ENCODE results near the gene LRRC52. TPM values are rescaled to one million over a fixed set of nuclear protein-coding genes. Genes with fewer than 3 reads are reported as not detected.

Gene LRRC52
- total RNA-seq, 1 experiment from 2014 or later = not detected

GRCh38 chr1:165551469-165551868 is 7.7 kb downstream of the LRRC52 start:
- Mint-ChIP-seq H3K27me3 (ENCODE audit: low read depth) (peaks cover 7% of the 10 kb centered on the region), H3K27ac (no peak overlapping the region)
- POLR2A ChIA-PET = no interaction called here

GRCh38 chr1:165560883-165561656 is 17.3 kb downstream of the LRRC52 start:
- H3K9me3 Mint-ChIP-seq = no peaks in the 10 kb centered on the region
- CTCF ChIA-PET = interaction anchor here (0.7 to 1.5 kb wide), 3 partner anchors 14 to 194 kb away, joined by 3 to 4 read pairs (median 3); no protein-coding TSS in a partner anchor

More at GRCh38 chr1:165551469-165551868, 7.7 kb downstream of the LRRC52 start:
- CTCF ChIA-PET = no interaction called here
- Mint-ChIP-seq H3K4me1 (peaks cover 5% of the 10 kb centered on the region), H3K36me3 (no peaks in the 10 kb centered on the region), H3K9me3 (no peaks in the 10 kb centered on the region), H3K4me3 (no peak overlapping the region)
- DNase-seq (ENCODE audit: low spot score) (no peak), ATAC-seq (no peak)
- TF ChIP-seq EMX1 (CRISPR knock-in tag; IDR thresholded peaks at IDR 0.05) (no peak), E2F5 (CRISPR knock-in tag; IDR thresholded peaks at IDR 0.05) (no peak)
- TF ChIP-seq, protein P1, sequence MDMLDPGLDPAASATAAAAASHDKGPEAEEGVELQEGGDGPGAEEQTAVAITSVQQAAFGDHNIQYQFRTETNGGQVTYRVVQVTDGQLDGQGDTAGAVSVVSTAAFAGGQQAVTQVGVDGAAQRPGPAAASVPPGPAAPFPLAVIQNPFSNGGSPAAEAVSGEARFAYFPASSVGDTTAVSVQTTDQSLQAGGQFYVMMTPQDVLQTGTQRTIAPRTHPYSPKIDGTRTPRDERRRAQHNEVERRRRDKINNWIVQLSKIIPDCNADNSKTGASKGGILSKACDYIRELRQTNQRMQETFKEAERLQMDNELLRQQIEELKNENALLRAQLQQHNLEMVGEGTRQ (CRISPR knock-in tag; IDR thresholded peaks at IDR 0.05) = no peak
- TF ChIP-seq, protein P2, sequence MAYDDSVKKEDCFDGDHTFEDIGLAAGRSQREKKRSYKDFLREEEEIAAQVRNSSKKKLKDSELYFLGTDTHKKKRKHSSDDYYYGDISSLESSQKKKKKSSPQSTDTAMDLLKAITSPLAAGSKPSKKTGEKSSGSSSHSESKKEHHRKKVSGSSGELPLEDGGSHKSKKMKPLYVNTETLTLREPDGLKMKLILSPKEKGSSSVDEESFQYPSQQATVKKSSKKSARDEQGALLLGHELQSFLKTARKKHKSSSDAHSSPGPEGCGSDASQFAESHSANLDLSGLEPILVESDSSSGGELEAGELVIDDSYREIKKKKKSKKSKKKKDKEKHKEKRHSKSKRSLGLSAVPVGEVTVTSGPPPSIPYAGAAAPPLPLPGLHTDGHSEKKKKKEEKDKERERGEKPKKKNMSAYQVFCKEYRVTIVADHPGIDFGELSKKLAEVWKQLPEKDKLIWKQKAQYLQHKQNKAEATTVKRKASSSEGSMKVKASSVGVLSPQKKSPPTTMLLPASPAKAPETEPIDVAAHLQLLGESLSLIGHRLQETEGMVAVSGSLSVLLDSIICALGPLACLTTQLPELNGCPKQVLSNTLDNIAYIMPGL (CRISPR knock-in tag; IDR thresholded peaks at IDR 0.05) = no peak

More at GRCh38 chr1:165560883-165561656, 17.3 kb downstream of the LRRC52 start:
- peaks cover 17% of the 10 kb centered on the region for H3K4me1 Mint-ChIP-seq
- no peak overlapping the region for H3K4me3 Mint-ChIP-seq
- peaks cover 24% of the 10 kb centered on the region for H3K27me3 Mint-ChIP-seq (ENCODE audit: low read depth)
- DNase-seq (ENCODE audit: low spot score) = no peak
- ATAC-seq = peak; percentile 70
- TF ChIP-seq ATF6 (CRISPR knock-in tag; IDR thresholded peaks at IDR 0.05) (no peak), ELF4 (CRISPR knock-in tag; IDR thresholded peaks at IDR 0.05; ENCODE audit: low read depth) (no peak), ETV6 (CRISPR knock-in tag; IDR thresholded peaks at IDR 0.05) (no peak), CBFB (CRISPR knock-in tag; IDR thresholded peaks at IDR 0.05; ENCODE audit: low read depth) (no peak), PREB (CRISPR knock-in tag; IDR thresholded peaks at IDR 0.05; ENCODE audit: borderline replicate concordance) (no peak)
- TF ChIP-seq, protein P3, sequence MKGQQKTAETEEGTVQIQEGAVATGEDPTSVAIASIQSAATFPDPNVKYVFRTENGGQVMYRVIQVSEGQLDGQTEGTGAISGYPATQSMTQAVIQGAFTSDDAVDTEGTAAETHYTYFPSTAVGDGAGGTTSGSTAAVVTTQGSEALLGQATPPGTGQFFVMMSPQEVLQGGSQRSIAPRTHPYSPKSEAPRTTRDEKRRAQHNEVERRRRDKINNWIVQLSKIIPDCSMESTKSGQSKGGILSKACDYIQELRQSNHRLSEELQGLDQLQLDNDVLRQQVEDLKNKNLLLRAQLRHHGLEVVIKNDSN (CRISPR knock-in tag; IDR thresholded peaks at IDR 0.05) = no peak
- TF ChIP-seq, protein P1 (CRISPR knock-in tag; IDR thresholded peaks at IDR 0.05) = no peak
- no peaks in the 10 kb centered on the region for H3K36me3 Mint-ChIP-seq
- H3K27ac Mint-ChIP-seq = no peak overlapping the region
- POLR2A ChIA-PET = no interaction called here
